H1 (cell line): ENCODE data around the gene ABHD14A. TPM values are rescaled to one million over a fixed set of nuclear protein-coding genes. Genes with fewer than 3 reads are reported as not detected.

Experiments used
- CHD1 ChIP-seq: IDR thresholded peaks from 2 replicates; pipeline ENCODE4 v1.6.1; 2012; ENCODE audit warnings: low read depth, low read length, improper control_type of control experiment
- EP300 ChIP-seq, 2 experiments: IDR thresholded peaks; 1 replicate in 1 of 2; 2 replicates in 1 of 2; pipeline ENCODE4 v1.6.1; 2011 to 2012; ENCODE audit warnings: low read depth in 2 of 2, low read length in 2 of 2, mild to moderate bottlenecking in 2 of 2, borderline replicate concordance in 1 of 2, inconsistent platforms in 1 of 2, moderate library complexity in 1 of 2
- KDM4A ChIP-seq: IDR thresholded peaks from one replicate; pipeline ENCODE4 v1.7.1; 2012; ENCODE audit warnings: low read depth, mild to moderate bottlenecking, moderate library complexity, low read length, inconsistent platforms; ENCODE audit not compliant: severe bottlenecking
- NRF1 ChIP-seq: IDR thresholded peaks from 2 replicates; pipeline ENCODE4 v1.6.1; 2011; ENCODE audit warnings: mild to moderate bottlenecking, low read depth, low read length, improper control_type of control experiment
- POLR2A ChIP-seq, 2 experiments: IDR thresholded peaks; 1 replicate in 1 of 2; 2 replicates in 1 of 2; pipeline ENCODE4 v1.6.1; 2011; ENCODE audit warnings: low read depth in 2 of 2, low read length in 2 of 2, mild to moderate bottlenecking in 2 of 2; ENCODE audit errors: control extremely low read depth in 1 of 2
- SIRT6 ChIP-seq: IDR thresholded peaks from one replicate; pipeline ENCODE4 v1.7.1; 2012; ENCODE audit warnings: low read length, inconsistent platforms
- polyA plus RNA-seq, 7 experiments: library from polyadenylated mRNA; depleted of rRNA in 3 of 7; stranded (reverse) in 5 of 7; unstranded in 2 of 7; fragments of >200 nt in 5 of 7; fragments of 200-250 nt in 2 of 7; gene quantifications; 1 replicate in 5 of 7; 2 replicates in 1 of 7; 4 replicates in 1 of 7; pipeline versions ENCODE4 v1.2.1 to v1.2.3, GENCODE V29; 2011 to 2013; ENCODE audit warnings: missing spikeins in 2 of 7, mixed read lengths in 2 of 7
- total RNA-seq: library from RNA; stranded (reverse); fragmentation: NEBNext Ultra II Directional; extraction: Animal tissue kit (Norgen Biotek cat#: 25700); gene quantifications from 2 replicates; pipeline ENCODE4 v1.2.1, GENCODE V29; 2021

ABHD14A gene
- total and polyA plus RNA-seq, 2 of the 8 experiments (the other 6 are each of a cell fraction or from before 2014, with no cell fraction given): 4.6 to 9.8 TPM

- TF ChIP-seq EP300 (IDR thresholded peaks at IDR 0.05; ENCODE audit: borderline replicate concordance in 1 of 2, low read depth in 2 of 2, low read length in 2 of 2) (no peak), CHD1 (no peak), SIRT6 (no peak), NRF1 (no peak), KDM4A (no peak), POLR2A (IDR thresholded peaks at IDR 0.05; ENCODE audit: control extremely low read depth in 1 of 2, low read depth in 2 of 2, low read length in 2 of 2) (no peak)
Observed at GRCh38 chr3:52023101-52023770, 48.4 kb downstream of the ABHD14A start (continued).
